Amniotic stem cell (primary cell): ENCODE results near the gene EPAS1.
"Not testable (repeated sequence)": the region's sequence is repeated elsewhere in the genome, so short reads cannot be mapped to it uniquely, and the experiment has no call there.

ENCODE experiments used
- DNase-seq: peaks from one replicate; lab custom pipeline; 2025; lab: John Stamatoyannopoulos, UW

The EPAS1 gene

DNA sequence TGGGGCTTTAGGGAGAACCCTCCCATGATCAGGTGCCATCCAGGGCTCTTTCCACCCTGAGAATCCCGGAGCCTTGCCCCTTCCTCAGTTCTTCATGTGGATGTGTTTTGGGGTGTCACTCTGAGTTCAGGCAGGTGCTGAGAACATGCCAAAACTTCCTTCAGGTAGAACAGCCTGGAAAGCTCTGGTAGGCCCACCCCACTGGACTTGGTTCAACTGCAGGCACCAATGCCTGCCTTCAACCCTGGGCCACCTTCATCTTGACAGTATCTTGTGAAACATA, 85.8 kb downstream of the EPAS1 start:
- DNase-seq = no peak

GRCh38 chr2:46383784-46384456, 86.7 kb downstream of the EPAS1 start:
- DNase-seq = no peak

GRCh38 chr2:46384457-46384815, 87.2 kb downstream of the EPAS1 start:
- no peak for DNase-seq

DNA sequence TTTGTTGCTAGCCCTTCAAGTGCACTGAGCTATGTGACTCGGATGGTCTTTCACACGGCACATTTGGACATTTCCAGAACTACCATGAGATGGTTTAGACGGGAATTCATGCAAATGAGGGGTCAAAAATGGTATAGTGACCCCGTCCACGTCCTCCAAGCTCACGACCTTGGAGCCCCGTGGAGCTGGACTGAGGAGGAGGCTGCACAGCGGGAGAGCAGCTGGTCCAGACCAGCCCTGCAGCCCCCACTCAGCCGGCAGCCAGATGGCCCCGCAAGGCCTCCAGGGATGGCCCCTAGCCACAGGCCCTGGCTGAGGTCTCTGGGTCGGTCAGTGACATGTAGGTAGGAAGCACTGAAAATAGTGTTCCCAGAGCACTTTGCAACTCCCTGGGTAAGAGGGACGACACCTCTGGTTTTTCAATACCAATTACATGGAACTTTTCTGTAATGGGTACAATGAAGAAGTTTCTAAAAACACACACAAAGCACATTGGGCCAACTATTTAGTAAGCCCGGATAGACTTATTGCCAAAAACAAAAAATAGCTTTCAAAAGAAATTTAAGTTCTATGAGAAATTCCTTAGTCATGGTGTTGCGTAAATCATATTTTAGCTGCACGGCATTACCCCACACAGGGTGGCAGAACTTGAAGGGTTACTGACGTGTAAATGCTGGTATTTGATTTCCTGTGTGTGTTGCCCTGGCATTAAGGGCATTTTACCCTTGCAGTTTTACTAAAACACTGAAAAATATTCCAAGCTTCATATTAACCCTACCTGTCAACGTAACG, 88.8 kb downstream of the EPAS1 start:
- DNase-seq = no peak

GRCh38 chr2:46386763-46387162, 89.6 kb downstream of the EPAS1 start:
- no peak for DNase-seq

GRCh38 chr2:46387292-46387691, 90.1 kb downstream of the EPAS1 start:
- no peak for DNase-seq

DNA sequence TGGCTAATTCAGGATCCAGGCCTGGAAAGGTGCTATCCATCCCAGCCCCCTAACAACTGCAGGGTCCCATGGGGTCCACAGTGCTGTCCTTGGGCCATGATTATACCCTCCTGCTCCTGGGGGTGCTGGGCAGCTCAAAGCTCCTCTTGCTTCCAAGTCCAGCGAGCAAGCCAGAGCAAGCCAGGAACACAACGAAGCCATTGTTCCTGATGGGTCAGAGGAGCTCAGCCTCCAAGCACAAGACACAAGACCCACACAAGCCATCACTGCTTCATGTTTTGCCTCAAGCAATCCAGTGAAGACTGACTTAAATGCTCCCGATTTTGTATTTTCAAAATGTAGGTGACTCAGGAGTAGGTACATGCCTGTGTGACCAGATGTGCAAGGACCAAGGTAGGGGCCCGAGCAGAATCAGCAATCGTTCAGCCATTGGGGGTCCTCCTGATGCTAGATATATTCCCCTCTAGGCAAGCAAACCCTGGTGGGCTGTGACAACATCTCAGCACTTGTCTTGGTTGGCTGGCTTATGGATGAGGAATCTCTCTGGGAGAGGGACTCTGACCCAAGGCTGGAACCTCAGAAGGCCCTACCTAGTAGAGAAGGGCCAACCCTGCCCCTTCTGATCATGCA, 90.8 kb downstream of the EPAS1 start:
- no peak for DNase-seq

DNA sequence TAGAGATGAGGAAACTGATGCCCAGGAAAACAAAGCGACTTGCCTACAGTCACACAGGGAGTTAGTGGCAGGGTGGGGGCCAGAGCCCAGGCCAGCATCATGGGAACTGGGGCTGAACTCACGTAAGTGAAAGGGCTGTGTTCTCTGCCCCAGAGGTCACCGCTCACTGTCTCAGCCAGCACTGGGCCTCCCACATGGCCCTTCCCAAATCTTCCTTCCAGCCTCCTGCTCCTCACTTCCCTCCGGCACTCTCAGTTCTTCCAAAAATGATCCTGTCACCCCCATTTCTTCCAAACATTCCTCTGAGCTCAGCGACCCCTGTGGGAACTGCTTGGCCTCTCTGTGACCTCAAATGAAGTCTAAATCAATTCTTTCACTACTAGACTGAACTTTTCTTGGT, 91.7 kb downstream of the EPAS1 start:
- DNase-seq = no peak

DNA sequence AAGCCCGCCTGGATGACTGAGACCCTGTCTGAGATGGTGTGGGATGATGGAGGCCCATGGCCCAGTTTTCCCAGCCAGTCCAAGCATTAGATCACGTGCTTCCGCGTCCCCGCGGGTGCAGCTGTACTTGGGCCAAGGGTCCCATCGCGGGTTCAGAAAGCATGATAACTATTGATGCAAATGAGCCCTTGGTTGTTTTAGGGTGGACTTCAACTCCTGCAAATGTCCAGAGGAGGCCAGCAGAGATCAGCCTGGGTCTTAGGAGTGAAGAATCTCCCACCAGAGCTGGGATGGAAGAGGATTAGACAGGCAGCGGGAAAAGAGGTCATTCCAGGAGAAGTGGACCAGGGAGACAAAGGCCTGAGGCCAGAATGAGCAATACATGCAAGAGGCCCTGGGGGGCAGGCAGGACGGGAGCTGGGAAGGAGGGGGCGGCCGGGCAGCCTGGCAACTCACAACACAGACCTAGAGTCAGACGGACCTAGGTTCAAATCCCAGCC, 92.3 kb downstream of the EPAS1 start:
- no peak for DNase-seq

DNA sequence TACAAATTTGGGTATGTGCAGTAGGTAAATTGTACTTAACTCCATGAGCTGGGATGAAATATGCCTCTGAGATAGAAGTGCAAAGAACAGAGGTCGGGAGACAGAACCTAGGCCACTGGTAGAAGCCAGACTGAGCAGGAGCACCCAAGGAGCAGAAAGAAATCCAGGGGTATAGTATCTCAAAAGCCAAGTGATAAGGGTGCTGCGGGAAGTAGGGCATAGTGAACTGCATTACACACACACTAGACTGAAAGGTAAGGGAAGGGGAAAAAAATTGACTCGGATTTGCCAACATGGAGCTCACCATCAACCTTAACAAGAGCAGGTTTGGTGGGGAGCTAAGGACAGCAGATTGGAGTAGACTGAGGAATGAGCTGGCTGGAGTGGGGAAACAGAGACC, 92.8 kb downstream of the EPAS1 start:
- DNase-seq = no peak

DNA sequence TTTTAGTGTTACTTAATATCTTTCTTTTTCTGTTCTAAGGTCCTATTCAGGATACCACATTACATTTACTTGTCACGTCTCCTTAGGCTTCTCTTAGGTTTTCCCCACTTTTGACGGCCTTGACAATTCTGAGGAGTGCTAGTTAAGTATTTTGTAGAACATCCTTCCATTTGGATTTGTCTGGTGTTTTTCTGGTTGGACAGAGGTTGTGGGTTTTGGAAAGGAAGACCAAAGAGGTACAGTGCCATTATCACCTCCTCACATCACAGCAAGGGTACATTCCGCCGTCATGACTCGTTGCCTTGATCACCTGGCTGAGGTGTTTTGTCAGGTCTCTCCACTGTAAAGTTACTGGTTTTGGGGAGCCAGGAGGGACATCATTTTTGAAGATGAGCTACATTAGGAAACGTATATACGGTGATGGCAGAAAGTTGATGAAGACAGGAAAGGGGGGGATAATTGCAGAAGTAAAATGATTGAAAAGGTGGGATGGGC, 93.7 kb downstream of the EPAS1 start:
- no peak for DNase-seq

DNA sequence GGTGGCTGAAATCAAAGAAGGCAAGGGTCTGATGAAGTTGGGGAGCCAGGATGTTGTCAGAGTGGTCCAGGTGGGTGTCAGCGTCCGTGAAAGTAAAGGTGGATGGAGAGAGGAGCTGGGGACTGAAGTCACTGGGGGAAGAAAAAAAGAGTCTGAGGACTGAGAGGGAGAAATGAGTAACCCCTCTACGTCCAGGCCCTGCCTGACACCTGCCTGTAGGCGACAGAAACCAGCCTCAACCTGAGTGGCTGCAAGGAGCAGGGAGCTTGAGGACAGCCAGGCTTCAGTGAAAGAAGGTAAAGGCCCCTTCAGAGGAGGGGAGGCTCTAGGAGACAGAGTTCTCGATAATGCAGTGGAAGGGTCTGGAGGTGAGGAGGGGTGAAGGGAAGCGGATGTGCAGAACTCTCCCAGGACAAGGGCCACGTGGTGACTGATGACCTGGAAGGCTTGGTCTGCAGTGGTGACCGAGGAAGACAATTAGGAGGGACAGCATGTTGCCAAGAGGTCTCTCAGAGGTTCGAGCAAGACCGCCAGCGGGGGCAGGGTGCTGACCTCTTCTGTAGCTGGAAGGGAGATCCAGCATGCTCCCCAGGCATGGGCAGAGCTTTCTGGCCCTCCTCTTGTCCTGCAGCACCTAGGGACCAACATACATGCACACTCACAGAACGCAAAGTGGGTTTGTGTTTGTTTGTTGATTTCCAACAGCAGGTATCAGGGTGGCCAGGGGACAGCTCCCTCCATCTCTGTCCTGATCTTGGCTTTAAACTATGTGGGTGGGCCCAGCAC, 95.5 kb downstream of the EPAS1 start:
- no peak for DNase-seq

DNA sequence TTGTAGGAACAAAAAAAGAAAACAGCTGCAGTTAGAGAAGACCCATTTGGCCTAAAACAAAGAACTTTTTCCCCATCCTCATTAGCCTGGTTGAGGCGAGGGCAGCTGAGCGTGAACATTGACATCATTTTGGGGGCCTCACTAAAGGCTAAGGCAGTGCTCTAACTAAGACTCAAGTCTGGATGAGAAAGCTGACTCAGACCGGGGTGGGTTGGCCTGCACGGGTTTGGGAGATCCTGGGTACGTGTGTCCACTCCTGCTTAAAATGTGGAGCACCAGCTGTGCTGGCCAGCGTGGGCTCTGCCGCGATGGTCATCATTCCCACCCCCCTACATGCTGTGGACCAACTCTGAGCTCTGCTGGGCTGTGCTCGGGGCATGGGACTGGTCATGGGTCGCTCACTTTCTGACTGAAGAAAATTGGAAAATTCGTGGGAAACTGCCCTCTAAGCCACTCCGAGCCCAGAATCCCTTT, 96.2 kb downstream of the EPAS1 start:
- no peak for DNase-seq

DNA sequence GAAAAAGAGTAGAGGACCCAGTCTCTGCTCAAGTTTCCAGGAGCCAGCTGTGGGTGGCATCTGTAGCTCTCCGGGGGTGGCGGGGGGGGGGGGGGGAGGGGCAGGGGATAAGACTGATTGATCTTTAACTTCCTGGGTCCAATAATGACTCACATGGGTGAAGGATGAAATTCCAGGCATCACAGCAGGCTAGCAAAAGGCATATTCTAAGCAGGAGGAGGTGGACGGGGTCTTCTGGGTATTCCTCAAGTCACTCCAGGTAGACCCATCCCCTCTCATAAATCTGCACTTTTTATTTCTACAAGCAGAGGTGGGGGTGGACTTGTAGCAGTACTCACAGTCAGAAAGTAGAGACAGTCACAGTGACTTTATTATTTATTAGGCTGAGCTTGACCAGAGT, 96.7 kb downstream of the EPAS1 start:
- DNase-seq = no peak

DNA sequence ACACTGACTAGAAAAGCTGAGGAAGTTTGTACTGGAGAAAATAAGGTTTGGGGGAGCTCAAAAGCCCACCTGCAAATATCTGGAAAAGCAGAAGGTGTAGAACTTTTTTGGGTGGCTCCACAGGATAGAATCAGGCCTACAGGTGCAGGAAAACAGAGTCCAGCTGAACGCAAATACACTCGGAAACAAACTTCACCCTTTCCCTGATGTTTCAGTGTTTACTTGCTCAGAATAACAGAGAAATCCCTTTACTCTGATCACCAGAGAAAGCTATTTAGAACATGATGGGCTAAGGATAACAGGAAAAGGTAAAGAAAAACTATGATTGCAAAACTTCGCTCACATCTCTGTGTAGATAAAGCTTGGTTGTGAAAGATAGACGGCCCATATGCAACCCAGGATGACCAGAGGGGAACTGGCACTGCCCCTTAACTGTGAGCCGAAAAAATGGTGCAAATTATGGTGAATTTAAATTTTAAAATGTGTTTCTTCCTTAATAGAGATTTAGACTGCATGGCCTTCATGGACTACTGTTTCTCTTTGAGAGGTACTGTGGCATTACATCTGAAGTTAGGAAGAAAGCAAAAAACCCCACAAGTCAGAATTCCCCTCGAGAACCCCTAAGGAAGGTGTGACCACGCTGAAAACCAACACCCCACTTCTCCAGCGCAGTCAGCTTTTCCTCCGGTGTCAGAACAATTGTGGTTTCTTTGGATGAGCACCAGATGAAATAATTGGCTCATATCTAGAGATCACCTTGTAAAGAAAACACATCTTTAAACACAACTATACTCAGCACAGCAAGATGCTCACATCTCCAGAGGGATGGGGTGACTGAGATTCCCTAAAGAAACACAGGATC, 97.7 kb downstream of the EPAS1 start:
- no peak for DNase-seq

DNA sequence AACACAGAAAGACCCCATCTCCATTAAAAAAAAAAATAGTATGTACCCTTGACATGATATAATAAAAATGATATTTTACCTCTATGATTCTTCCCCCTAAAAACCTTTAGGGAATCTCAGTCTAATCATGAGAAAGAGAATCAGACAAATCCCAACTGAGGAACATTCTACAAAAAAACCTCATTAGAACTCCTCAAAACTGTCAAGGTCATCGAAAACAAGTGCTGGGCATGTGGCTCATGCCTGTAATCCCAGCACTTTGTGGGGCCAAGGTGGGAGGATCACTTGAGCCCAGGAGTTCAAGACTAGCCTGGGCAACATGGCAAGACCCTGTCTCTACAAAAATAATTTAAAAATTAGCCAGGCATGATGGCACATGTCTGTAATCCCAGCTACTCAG, 98.5 kb downstream of the EPAS1 start:
- not testable (repeated sequence) for DNase-seq

GRCh38 chr2:46400016-46400415, 102.8 kb downstream of the EPAS1 start:
- DNase-seq = no peak

- DNase-seq = no peak
These were observed 105.7 kb downstream of the EPAS1 start for GRCh38 chr2:46402874-46403273.

DNA sequence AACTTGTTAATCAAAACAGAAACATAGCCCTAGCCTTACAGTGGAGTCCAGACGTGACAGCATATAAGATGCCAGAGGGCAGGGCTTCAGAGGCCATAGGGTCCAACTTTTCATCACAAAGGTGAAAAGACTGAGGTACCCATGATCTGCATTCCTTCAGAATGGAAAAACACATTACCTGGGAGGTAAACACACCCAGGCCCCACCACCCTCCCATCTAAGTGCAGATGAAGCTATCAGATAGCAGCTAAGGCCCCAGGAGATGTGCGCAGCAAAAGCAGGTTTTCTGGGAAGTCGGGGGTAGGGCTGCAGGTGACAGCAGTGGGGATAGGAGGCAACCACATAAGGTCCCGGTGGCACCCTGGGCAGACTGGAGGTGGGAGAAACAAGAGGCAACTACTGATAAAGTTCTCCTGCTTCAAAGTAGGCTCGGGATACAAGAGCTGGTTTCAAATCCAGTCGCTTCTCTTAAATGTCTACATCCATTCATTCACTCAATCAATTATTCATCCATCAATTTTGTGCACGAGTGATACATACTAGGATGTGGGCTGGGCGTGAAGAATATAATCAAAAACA, 107.1 kb downstream of the EPAS1 start:
- DNase-seq = no peak

DNA sequence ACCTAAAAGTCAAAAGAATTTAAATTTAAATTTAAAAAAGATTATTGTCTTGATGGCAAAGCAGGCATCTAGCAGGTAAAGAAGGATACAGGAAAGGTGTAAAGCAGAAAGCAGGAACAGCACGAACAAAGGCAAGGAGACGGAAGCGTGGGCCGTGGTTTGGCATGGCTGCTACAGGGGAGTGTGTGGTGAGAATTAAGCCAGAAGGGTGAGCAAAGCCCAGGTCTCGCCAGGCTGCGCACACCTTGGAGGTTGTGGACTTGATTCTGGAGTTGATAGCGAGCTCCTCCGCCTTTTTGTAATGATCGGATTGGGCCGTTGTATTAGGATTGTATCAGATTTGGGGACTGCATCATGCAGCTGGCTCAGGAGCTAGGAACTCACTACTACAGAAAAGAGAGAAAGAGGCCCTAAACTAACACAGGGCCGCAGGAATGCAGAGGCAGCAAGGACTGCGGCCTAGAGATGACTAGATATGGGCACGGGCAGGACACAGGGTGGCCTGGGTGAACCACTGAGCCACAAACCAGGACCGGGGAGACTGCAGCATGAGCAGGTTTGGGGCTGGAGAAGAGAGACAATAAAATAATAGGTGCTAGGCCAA, 110.7 kb downstream of the EPAS1 start:
- DNase-seq = no peak

GRCh38 chr2:46409756-46410155, 112.5 kb downstream of the EPAS1 start:
- DNase-seq = no peak
